GM23338 (cell line): ENCODE measurements around the gene C16orf74. TPM values are rescaled to one million over a fixed set of nuclear protein-coding genes. Genes with fewer than 3 reads are reported as not detected.

Experiments
- ATAC-seq: fragments of 200-7000 bp; cut with Tn5 transposase; 3 replicates; pipeline ENCODE4 v1.9.1; 2020
- DNase-seq: peaks from one replicate; pipeline ENCODE4 v3.0.0-alpha.2; 2015; ENCODE audit warnings: low spot score
- H2AFZ ChIP-seq: fragments of 200-600 bp; sonication (generic); 2 replicates; pipeline ENCODE4 v1.8.0; 2016; ENCODE audit warnings: antibody characterized with exemption, mild to moderate bottlenecking, moderate library complexity
- H3F3A ChIP-seq: fragments of 200-600 bp; sonication (generic); replicated peaks from 2 replicates; pipeline ENCODE4 v1.8.0; 2017; ENCODE audit warnings: antibody characterized with exemption, mixed run types, low read depth
- H3K27ac ChIP-seq: fragments of 200-600 bp; sonication (generic); 2 replicates; pipeline ENCODE4 v1.6.1; 2016; ENCODE audit warnings: low read depth
- H3K27me3 ChIP-seq: fragments of 200-600 bp; sonication (generic); 2 replicates; pipeline ENCODE4 v1.8.0; 2016; ENCODE audit warnings: mild to moderate bottlenecking, mixed run types, moderate library complexity; ENCODE audit not compliant: insufficient read depth
- H3K36me3 ChIP-seq: fragments of 200-600 bp; sonication (generic); 2 replicates; pipeline ENCODE4 v1.8.0; 2016; ENCODE audit warnings: mild to moderate bottlenecking; ENCODE audit not compliant: insufficient read depth
- H3K4me1 ChIP-seq: fragments of 200-600 bp; sonication (generic); 2 replicates; pipeline ENCODE4 v1.8.0; 2016; ENCODE audit warnings: mild to moderate bottlenecking, moderate library complexity; ENCODE audit not compliant: insufficient read depth
- H3K4me2 ChIP-seq: fragments of 200-600 bp; sonication (generic); 2 replicates; pipeline ENCODE4 v1.7.1; 2017; ENCODE audit warnings: mixed run types
- H3K4me3 ChIP-seq: fragments of 200-600 bp; sonication (generic); 2 replicates; pipeline ENCODE4 v1.6.1; 2016; ENCODE audit warnings: mixed run types
- H3K79me2 ChIP-seq: fragments of 200-600 bp; sonication (generic); replicated peaks from 2 replicates; pipeline ENCODE4 v1.8.0; 2017; ENCODE audit warnings: mild to moderate bottlenecking; ENCODE audit not compliant: insufficient read depth
- H3K9me2 ChIP-seq: fragments of 200-600 bp; sonication (generic); 2 replicates; pipeline ENCODE4 v1.8.0; 2017; ENCODE audit not compliant: insufficient read depth
- H4K20me1 ChIP-seq: fragments of 200-600 bp; sonication (generic); replicated peaks from 2 replicates; pipeline ENCODE4 v1.8.0; 2017; ENCODE audit warnings: mild to moderate bottlenecking; ENCODE audit not compliant: insufficient read depth
- H3K27ac Mint-ChIP-seq: 2 replicates; pipeline ENCODE4 v1.8.0; 2020; ENCODE audit warnings: inconsistent platforms, mild to moderate bottlenecking, moderate library complexity, mixed read lengths
- H3K27me3 Mint-ChIP-seq: 3 replicates; pipeline ENCODE4 v1.8.0; 2022; ENCODE audit warnings: low read depth, mild to moderate bottlenecking, moderate library complexity, mixed read lengths, inconsistent platforms; ENCODE audit not compliant: insufficient read depth, poor library complexity
- H3K36me3 Mint-ChIP-seq: 3 replicates; pipeline ENCODE4 v1.8.0; 2021; ENCODE audit warnings: low read depth, mild to moderate bottlenecking, inconsistent platforms, moderate library complexity, mixed read lengths
- H3K4me1 Mint-ChIP-seq: 3 replicates; pipeline ENCODE4 v1.8.0; 2020; ENCODE audit warnings: mild to moderate bottlenecking, inconsistent platforms, mixed read lengths
- H3K4me3 Mint-ChIP-seq: 3 replicates; pipeline ENCODE4 v1.8.0; 2021; ENCODE audit warnings: moderate library complexity, mild to moderate bottlenecking, inconsistent platforms, mixed read lengths
- H3K9me3 Mint-ChIP-seq: 3 replicates; pipeline ENCODE4 v1.8.0; 2020; ENCODE audit warnings: moderate library complexity, mild to moderate bottlenecking, inconsistent platforms, mixed read lengths
- CREB1 ChIP-seq: fragments of 250-450 bp; sonication (Bioruptor Pico); IDR thresholded peaks from 2 replicates; pipeline ENCODE4 v1.5.0; 2020; ENCODE audit warnings: low read depth, mild to moderate bottlenecking, moderate library complexity
- EZH2 ChIP-seq: fragments of 200-600 bp; sonication (generic); IDR thresholded peaks from one replicate; pipeline ENCODE4 v1.8.0; 2017; ENCODE audit warnings: antibody characterized with exemption, mild to moderate bottlenecking, low read depth; ENCODE audit not compliant: unreplicated experiment
- EZH2phosphoT487 ChIP-seq: fragments of 200-600 bp; sonication (generic); IDR thresholded peaks from one replicate; pipeline ENCODE4 v1.8.1; 2018; ENCODE audit warnings: antibody characterized with exemption; ENCODE audit not compliant: unreplicated experiment
- JUNB ChIP-seq: IDR thresholded peaks from one replicate; pipeline ENCODE4 v1.6.1; 2016; ENCODE audit warnings: antibody characterized with exemption; ENCODE audit not compliant: unreplicated experiment
- NANOG ChIP-seq: IDR thresholded peaks from 2 replicates; pipeline ENCODE4 v1.6.1; 2016; ENCODE audit warnings: antibody characterized with exemption, borderline replicate concordance
- POLR2AphosphoS5 ChIP-seq: IDR thresholded peaks from 2 replicates; pipeline ENCODE4 v1.6.1; 2016; ENCODE audit warnings: antibody characterized with exemption, low read depth
- STAT1 ChIP-seq: IDR thresholded peaks from one replicate; pipeline ENCODE4 v1.6.1; 2016; ENCODE audit warnings: antibody characterized with exemption; ENCODE audit not compliant: unreplicated experiment
- ZNF114 ChIP-seq: fragments of 250-450 bp; sonication (Bioruptor Pico); IDR thresholded peaks from 2 replicates; pipeline ENCODE4 v1.5.0; 2020; ENCODE audit warnings: mild to moderate bottlenecking, moderate library complexity
- ZNF331 ChIP-seq: fragments of 250-450 bp; sonication (Bioruptor Pico); IDR thresholded peaks from 2 replicates; pipeline ENCODE4 v1.5.0; 2020; ENCODE audit warnings: low read depth, mild to moderate bottlenecking, moderate library complexity
- polyA plus RNA-seq: library from polyadenylated mRNA; unstranded; fragments of >200 nt; fragmentation: Nextera tagmentation; extraction: Ambion mirVana; gene quantifications from 2 replicates; pipeline ENCODE4 v1.2.1, GENCODE V29; 2016
- total RNA-seq: library from RNA; depleted of rRNA; stranded (reverse); fragments of >200 nt; shearing (Covaris generic); gene quantifications from 2 replicates; pipeline ENCODE4 v1.2.3, GENCODE V29; 2014
- TF ChIP-seq, protein P1 (sequence below): IDR thresholded peaks from one replicate; pipeline ENCODE4 v1.6.1; 2018; ENCODE audit warnings: antibody characterized with exemption; ENCODE audit not compliant: unreplicated experiment
- TF ChIP-seq, protein P2 (sequence below): IDR thresholded peaks from 2 replicates; pipeline ENCODE4 v1.6.1; 2016; ENCODE audit warnings: antibody characterized with exemption
- TF ChIP-seq, protein P3 (sequence below), 2 experiments: fragments of 200-600 bp in 1 of 2; sonication (generic) in 1 of 2; conservative IDR thresholded peaks; 2 replicates each; pipeline versions ENCODE4 v1.5.1 to v1.6.1; 2016 to 2017; ENCODE audit warnings: antibody characterized with exemption in 2 of 2, low read depth in 2 of 2, mild to moderate bottlenecking in 2 of 2, moderate library complexity in 1 of 2
- TF ChIP-seq, protein P4 (sequence below): fragments of 250-450 bp; sonication (Bioruptor Pico); IDR thresholded peaks from 2 replicates; pipeline ENCODE4 v1.5.0; 2020; ENCODE audit warnings: mild to moderate bottlenecking, moderate library complexity

C16orf74 gene
- total and polyA plus RNA-seq, 2 experiments from 2014 or later, result 12.1 to 19.1 TPM

DNA sequence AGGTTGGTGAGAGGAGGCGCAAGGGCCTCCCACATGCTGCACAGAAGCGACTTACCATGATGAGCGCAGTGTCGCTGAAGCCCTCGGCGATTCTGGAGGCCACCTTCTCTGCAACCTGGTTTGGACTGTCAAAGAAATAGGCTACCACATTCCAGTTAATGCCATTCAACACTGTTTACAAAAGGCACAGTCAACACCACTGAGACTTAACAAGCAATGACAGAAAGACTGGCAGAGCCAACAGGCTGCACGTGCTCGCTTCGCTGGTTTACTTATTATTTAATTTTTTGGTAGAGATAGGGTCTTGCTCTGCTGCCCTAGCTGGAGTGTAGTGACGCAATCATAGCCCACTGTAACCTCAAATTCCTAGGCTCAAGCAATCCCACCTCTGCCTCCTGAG, 30.3 kb upstream of the C16orf74 start:
- TF ChIP-seq, protein P1, sequence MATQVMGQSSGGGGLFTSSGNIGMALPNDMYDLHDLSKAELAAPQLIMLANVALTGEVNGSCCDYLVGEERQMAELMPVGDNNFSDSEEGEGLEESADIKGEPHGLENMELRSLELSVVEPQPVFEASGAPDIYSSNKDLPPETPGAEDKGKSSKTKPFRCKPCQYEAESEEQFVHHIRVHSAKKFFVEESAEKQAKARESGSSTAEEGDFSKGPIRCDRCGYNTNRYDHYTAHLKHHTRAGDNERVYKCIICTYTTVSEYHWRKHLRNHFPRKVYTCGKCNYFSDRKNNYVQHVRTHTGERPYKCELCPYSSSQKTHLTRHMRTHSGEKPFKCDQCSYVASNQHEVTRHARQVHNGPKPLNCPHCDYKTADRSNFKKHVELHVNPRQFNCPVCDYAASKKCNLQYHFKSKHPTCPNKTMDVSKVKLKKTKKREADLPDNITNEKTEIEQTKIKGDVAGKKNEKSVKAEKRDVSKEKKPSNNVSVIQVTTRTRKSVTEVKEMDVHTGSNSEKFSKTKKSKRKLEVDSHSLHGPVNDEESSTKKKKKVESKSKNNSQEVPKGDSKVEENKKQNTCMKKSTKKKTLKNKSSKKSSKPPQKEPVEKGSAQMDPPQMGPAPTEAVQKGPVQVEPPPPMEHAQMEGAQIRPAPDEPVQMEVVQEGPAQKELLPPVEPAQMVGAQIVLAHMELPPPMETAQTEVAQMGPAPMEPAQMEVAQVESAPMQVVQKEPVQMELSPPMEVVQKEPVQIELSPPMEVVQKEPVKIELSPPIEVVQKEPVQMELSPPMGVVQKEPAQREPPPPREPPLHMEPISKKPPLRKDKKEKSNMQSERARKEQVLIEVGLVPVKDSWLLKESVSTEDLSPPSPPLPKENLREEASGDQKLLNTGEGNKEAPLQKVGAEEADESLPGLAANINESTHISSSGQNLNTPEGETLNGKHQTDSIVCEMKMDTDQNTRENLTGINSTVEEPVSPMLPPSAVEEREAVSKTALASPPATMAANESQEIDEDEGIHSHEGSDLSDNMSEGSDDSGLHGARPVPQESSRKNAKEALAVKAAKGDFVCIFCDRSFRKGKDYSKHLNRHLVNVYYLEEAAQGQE, result no peak
- TF ChIP-seq, protein P2, sequence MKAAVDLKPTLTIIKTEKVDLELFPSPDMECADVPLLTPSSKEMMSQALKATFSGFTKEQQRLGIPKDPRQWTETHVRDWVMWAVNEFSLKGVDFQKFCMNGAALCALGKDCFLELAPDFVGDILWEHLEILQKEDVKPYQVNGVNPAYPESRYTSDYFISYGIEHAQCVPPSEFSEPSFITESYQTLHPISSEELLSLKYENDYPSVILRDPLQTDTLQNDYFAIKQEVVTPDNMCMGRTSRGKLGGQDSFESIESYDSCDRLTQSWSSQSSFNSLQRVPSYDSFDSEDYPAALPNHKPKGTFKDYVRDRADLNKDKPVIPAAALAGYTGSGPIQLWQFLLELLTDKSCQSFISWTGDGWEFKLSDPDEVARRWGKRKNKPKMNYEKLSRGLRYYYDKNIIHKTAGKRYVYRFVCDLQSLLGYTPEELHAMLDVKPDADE, result no peak
- TF ChIP-seq EZH2, result no peak
- TF ChIP-seq ZNF331 (CRISPR knock-in tag), result no peak
- no peak for TF ChIP-seq CREB1 (CRISPR knock-in tag)
- TF ChIP-seq JUNB, result no peak
- no peak for TF ChIP-seq EZH2phosphoT487
- TF ChIP-seq ZNF114, result no peak
- TF ChIP-seq, protein P3, sequence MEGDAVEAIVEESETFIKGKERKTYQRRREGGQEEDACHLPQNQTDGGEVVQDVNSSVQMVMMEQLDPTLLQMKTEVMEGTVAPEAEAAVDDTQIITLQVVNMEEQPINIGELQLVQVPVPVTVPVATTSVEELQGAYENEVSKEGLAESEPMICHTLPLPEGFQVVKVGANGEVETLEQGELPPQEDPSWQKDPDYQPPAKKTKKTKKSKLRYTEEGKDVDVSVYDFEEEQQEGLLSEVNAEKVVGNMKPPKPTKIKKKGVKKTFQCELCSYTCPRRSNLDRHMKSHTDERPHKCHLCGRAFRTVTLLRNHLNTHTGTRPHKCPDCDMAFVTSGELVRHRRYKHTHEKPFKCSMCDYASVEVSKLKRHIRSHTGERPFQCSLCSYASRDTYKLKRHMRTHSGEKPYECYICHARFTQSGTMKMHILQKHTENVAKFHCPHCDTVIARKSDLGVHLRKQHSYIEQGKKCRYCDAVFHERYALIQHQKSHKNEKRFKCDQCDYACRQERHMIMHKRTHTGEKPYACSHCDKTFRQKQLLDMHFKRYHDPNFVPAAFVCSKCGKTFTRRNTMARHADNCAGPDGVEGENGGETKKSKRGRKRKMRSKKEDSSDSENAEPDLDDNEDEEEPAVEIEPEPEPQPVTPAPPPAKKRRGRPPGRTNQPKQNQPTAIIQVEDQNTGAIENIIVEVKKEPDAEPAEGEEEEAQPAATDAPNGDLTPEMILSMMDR (conservative IDR thresholded peaks at IDR 0.05; ENCODE audit: low read depth in 2 of 2), result no peak
- TF ChIP-seq, protein P4, sequence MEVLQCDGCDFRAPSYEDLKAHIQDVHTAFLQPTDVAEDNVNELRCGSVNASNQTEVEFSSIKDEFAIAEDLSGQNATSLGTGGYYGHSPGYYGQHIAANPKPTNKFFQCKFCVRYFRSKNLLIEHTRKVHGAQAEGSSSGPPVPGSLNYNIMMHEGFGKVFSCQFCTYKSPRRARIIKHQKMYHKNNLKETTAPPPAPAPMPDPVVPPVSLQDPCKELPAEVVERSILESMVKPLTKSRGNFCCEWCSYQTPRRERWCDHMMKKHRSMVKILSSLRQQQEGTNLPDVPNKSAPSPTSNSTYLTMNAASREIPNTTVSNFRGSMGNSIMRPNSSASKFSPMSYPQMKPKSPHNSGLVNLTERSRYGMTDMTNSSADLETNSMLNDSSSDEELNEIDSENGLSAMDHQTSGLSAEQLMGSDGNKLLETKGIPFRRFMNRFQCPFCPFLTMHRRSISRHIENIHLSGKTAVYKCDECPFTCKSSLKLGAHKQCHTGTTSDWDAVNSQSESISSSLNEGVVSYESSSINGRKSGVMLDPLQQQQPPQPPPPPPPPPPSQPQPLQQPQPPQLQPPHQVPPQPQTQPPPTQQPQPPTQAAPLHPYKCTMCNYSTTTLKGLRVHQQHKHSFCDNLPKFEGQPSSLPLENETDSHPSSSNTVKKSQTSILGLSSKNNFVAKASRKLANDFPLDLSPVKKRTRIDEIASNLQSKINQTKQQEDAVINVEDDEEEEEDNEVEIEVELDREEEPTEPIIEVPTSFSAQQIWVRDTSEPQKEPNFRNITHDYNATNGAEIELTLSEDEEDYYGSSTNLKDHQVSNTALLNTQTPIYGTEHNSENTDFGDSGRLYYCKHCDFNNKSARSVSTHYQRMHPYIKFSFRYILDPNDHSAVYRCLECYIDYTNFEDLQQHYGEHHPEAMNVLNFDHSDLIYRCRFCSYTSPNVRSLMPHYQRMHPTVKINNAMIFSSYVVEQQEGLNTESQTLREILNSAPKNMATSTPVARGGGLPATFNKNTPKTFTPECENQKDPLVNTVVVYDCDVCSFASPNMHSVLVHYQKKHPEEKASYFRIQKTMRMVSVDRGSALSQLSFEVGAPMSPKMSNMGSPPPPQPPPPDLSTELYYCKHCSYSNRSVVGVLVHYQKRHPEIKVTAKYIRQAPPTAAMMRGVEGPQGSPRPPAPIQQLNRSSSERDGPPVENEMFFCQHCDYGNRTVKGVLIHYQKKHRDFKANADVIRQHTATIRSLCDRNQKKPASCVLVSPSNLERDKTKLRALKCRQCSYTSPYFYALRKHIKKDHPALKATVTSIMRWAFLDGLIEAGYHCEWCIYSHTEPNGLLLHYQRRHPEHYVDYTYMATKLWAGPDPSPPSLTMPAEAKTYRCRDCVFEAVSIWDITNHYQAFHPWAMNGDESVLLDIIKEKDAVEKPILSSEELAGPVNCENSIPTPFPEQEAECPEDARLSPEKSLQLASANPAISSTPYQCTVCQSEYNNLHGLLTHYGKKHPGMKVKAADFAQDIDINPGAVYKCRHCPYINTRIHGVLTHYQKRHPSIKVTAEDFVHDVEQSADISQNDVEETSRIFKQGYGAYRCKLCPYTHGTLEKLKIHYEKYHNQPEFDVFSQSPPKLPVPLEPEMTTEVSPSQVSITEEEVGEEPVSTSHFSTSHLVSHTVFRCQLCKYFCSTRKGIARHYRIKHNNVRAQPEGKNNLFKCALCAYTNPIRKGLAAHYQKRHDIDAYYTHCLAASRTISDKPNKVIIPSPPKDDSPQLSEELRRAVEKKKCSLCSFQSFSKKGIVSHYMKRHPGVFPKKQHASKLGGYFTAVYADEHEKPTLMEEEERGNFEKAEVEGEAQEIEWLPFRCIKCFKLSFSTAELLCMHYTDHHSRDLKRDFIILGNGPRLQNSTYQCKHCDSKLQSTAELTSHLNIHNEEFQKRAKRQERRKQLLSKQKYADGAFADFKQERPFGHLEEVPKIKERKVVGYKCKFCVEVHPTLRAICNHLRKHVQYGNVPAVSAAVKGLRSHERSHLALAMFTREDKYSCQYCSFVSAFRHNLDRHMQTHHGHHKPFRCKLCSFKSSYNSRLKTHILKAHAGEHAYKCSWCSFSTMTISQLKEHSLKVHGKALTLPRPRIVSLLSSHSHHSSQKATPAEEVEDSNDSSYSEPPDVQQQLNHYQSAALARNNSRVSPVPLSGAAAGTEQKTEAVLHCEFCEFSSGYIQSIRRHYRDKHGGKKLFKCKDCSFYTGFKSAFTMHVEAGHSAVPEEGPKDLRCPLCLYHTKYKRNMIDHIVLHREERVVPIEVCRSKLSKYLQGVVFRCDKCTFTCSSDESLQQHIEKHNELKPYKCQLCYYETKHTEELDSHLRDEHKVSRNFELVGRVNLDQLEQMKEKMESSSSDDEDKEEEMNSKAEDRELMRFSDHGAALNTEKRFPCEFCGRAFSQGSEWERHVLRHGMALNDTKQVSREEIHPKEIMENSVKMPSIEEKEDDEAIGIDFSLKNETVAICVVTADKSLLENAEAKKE (CRISPR knock-in tag), result no peak
- TF ChIP-seq STAT1, result no peak
- TF ChIP-seq POLR2AphosphoS5, result no peak
- no peak for TF ChIP-seq NANOG
- peaks cover 17% of the 10 kb centered on the region for H4K20me1 ChIP-seq
- Mint-ChIP-seq H3K4me1 (no peaks in the 10 kb centered on the region), H3K4me3 (no peak overlapping the region), H3K27ac (no peak overlapping the region), H3K9me3 (no peaks in the 10 kb centered on the region), H3K27me3 (peaks cover 3% of the 10 kb centered on the region), H3K36me3 (peaks cover 54% of the 10 kb centered on the region)
- no peak overlapping the region for H3K4me2 ChIP-seq
- no peak overlapping the region for H2AFZ ChIP-seq
- H3K27me3 ChIP-seq, result no peaks in the 10 kb centered on the region
- H3K9me2 ChIP-seq, result no peaks in the 10 kb centered on the region
- H3K4me3 ChIP-seq, result no peak overlapping the region
- H3K79me2 ChIP-seq, result peaks cover 25% of the 10 kb centered on the region
- no peaks in the 10 kb centered on the region for H3K4me1 ChIP-seq
- ATAC-seq (no peak), DNase-seq (no peak)
- peaks cover 26% of the 10 kb centered on the region for H3K36me3 ChIP-seq
- H3F3A ChIP-seq, result no peaks in the 10 kb centered on the region
- no peak overlapping the region for H3K27ac ChIP-seq
